H1 (cell line): ENCODE data around the gene SLC23A1. TPM values are rescaled to one million over a fixed set of nuclear protein-coding genes. Genes with fewer than 3 reads are reported as not detected.

Experiments
- CTCF ChIA-PET: fragments of 300-600 bp; sonication (Branson Sonifier 250); formaldehyde crosslinking; loops from one replicate; lab custom pipeline; 2021; ENCODE audit not compliant: partially characterized antibody; lab: Charles Lee
- POLR2A ChIA-PET: fragments of 300-600 bp; sonication (Branson Sonifier 250); formaldehyde crosslinking; loops from one replicate; lab custom pipeline; 2021; ENCODE audit warnings: inconsistent platforms; ENCODE audit not compliant: partially characterized antibody; lab: Charles Lee
- DNase-seq, 2 experiments: peaks; one replicate each; pipeline versions ENCODE4 v3.0.0 to v3.0.0-alpha.2; 2010 to 2022; ENCODE audit warnings: low spot score in 2 of 2, low read depth in 1 of 2, mixed read lengths in 1 of 2
- FAIRE-seq: peaks from 2 replicates; lab custom pipeline; 2011; peaks lifted over from hg19 to GRCh38; lab: Jason Lieb, UNC
- H2AFZ ChIP-seq: 2 replicates; pipeline ENCODE4 v1.8.1; 2012; ENCODE audit warnings: low read length, inconsistent platforms
- H2AK5ac ChIP-seq: 2 replicates; pipeline ENCODE4 v1.6.1; 2013; ENCODE audit warnings: low read depth, low read length
- H2BK120ac ChIP-seq: replicated peaks from 2 replicates; pipeline ENCODE3; 2013; ENCODE audit warnings: low read depth, low read length, inconsistent platforms
- H2BK12ac ChIP-seq: 2 replicates; pipeline ENCODE4 v1.6.1; 2013; ENCODE audit warnings: low read depth, low read length
- H2BK15ac ChIP-seq: 2 replicates; pipeline ENCODE4 v1.6.1; 2013; ENCODE audit warnings: low read length
- H2BK20ac ChIP-seq: 2 replicates; pipeline ENCODE4 v1.6.1; 2013; ENCODE audit warnings: low read length
- H2BK5ac ChIP-seq: 2 replicates; pipeline ENCODE4 v1.6.1; 2013; ENCODE audit warnings: low read depth, low read length
- H3K14ac ChIP-seq: 2 replicates; pipeline ENCODE4 v1.6.1; 2013; ENCODE audit warnings: inconsistent platforms; ENCODE audit not compliant: insufficient read length
- H3K18ac ChIP-seq: 2 replicates; pipeline ENCODE4 v1.6.1; 2013; ENCODE audit warnings: low read length; ENCODE audit errors: extremely low read depth
- H3K23ac ChIP-seq: 2 replicates; pipeline ENCODE4 v1.6.1; 2013; ENCODE audit warnings: inconsistent platforms; ENCODE audit not compliant: insufficient read length
- H3K23me2 ChIP-seq: 2 replicates; pipeline ENCODE4 v1.6.1; 2013; ENCODE audit warnings: low read depth, low read length
- H3K27ac ChIP-seq: 2 replicates; pipeline ENCODE4 v1.6.1; 2011; ENCODE audit warnings: low read depth, low read length, inconsistent platforms
- H3K27me3 ChIP-seq, 4 experiments: replicated peaks in 1 of 4; 1 replicate in 1 of 4; 2 replicates in 3 of 4; pipeline versions ENCODE4 v1.6.1 to v1.8.1; 2011 to 2013; ENCODE audit warnings: low read length in 3 of 4, mild to moderate bottlenecking in 3 of 4, inconsistent platforms in 2 of 4, mixed read lengths in 2 of 4, moderate library complexity in 1 of 4; ENCODE audit not compliant: control insufficient read depth in 3 of 4, insufficient read depth in 3 of 4; ENCODE audit errors: extremely low read depth in 1 of 4
- H3K36me3 ChIP-seq, 4 experiments: 2 replicates each; pipeline versions ENCODE4 v1.6.1 to v1.8.1; 2011 to 2013; ENCODE audit warnings: mild to moderate bottlenecking in 4 of 4, low read length in 3 of 4, moderate library complexity in 2 of 4, control low read depth in 1 of 4, inconsistent platforms in 1 of 4; ENCODE audit not compliant: insufficient read depth in 4 of 4, control insufficient read depth in 2 of 4
- H3K4ac ChIP-seq: replicated peaks from 2 replicates; pipeline ENCODE3; 2013; ENCODE audit warnings: low read length, low read depth, mixed read lengths, inconsistent platforms; ENCODE audit not compliant: insufficient read length
- H3K4me1 ChIP-seq, 4 experiments: replicated peaks in 1 of 4; 1 replicate in 1 of 4; 2 replicates in 3 of 4; pipeline versions ENCODE4 v1.6.1 to v1.8.1; 2011 to 2013; ENCODE audit warnings: low read length in 3 of 4, inconsistent platforms in 2 of 4, mixed read lengths in 1 of 4; ENCODE audit not compliant: insufficient read depth in 4 of 4, control insufficient read depth in 3 of 4
- H3K4me2 ChIP-seq, 2 experiments: 2 replicates each; pipeline versions ENCODE4 v1.6.1 to v1.8.1; 2011 to 2013; ENCODE audit warnings: low read depth in 2 of 2, low read length in 2 of 2, control low read depth in 1 of 2, inconsistent platforms in 1 of 2, mild to moderate bottlenecking in 1 of 2; ENCODE audit not compliant: insufficient read depth in 1 of 2
- H3K4me3 ChIP-seq, 4 experiments: fragments of 200-600, 300-600 bp in 1 of 4; sonication (generic), shearing (Covaris generic), sonication (Bioruptor Twin) in 1 of 4; 2 replicates each; pipeline versions ENCODE4 v1.5.1 to v1.8.1; 2011 to 2016; ENCODE audit warnings: low read length in 4 of 4, low read depth in 3 of 4, control low read depth in 2 of 4, inconsistent platforms in 2 of 4, mild to moderate bottlenecking in 2 of 4, mixed read lengths in 1 of 4, moderate library complexity in 1 of 4; ENCODE audit not compliant: insufficient read depth in 2 of 4; ENCODE audit errors: extremely low read depth in 1 of 4
- H3K56ac ChIP-seq: replicated peaks from 2 replicates; pipeline ENCODE3; 2013; ENCODE audit warnings: low read depth, mild to moderate bottlenecking, mixed read lengths, low read length, inconsistent platforms; ENCODE audit not compliant: insufficient read length
- H3K79me1 ChIP-seq: 2 replicates; pipeline ENCODE4 v1.6.1; 2013; ENCODE audit warnings: low read depth, low read length, control low read depth
- H3K79me2 ChIP-seq, 2 experiments: 2 replicates each; pipeline versions ENCODE4 v1.6.1 to v1.8.1; 2012 to 2013; ENCODE audit warnings: low read length in 2 of 2, mild to moderate bottlenecking in 2 of 2, inconsistent platforms in 1 of 2; ENCODE audit not compliant: insufficient read depth in 2 of 2, control insufficient read depth in 1 of 2
- H3K9ac ChIP-seq, 4 experiments: replicated peaks in 1 of 4; 1 replicate in 1 of 4; 2 replicates in 3 of 4; pipeline versions ENCODE4 v1.6.1 to v1.8.1; 2011 to 2013; ENCODE audit warnings: low read depth in 3 of 4, low read length in 3 of 4, control low read depth in 2 of 4, mild to moderate bottlenecking in 2 of 4, moderate library complexity in 2 of 4, inconsistent platforms in 1 of 4; ENCODE audit errors: extremely low read depth in 1 of 4
- H3K9me3 ChIP-seq, 2 experiments: 2 replicates each; pipeline versions ENCODE4 v1.6.1 to v1.8.1; 2012 to 2013; ENCODE audit warnings: mild to moderate bottlenecking in 2 of 2, moderate library complexity in 2 of 2, control low read depth in 1 of 2, inconsistent platforms in 1 of 2, low read depth in 1 of 2, low read length in 1 of 2, mixed read lengths in 1 of 2; ENCODE audit not compliant: insufficient read depth in 2 of 2
- H4K20me1 ChIP-seq, 2 experiments: replicated peaks in 1 of 2; 2 replicates each; pipeline versions ENCODE3 to v1.8.1; 2011 to 2013; ENCODE audit warnings: inconsistent platforms in 2 of 2, low read length in 2 of 2, mild to moderate bottlenecking in 1 of 2; ENCODE audit not compliant: insufficient read depth in 2 of 2, control insufficient read depth in 1 of 2
- H4K5ac ChIP-seq: 2 replicates; pipeline ENCODE4 v1.6.1; 2013; ENCODE audit warnings: low read length, low read depth, mixed read lengths, inconsistent platforms; ENCODE audit not compliant: insufficient read length
- H4K8ac ChIP-seq: 2 replicates; pipeline ENCODE4 v1.8.0; 2013; ENCODE audit warnings: mild to moderate bottlenecking, moderate library complexity, low read length, inconsistent platforms; ENCODE audit not compliant: insufficient read depth; ENCODE audit errors: extremely low read depth
- H4K91ac ChIP-seq: replicated peaks from 2 replicates; pipeline ENCODE3; 2013; ENCODE audit warnings: low read length, mixed read lengths, inconsistent platforms; ENCODE audit not compliant: insufficient read length
- TBP ChIP-seq: IDR thresholded peaks from 2 replicates; pipeline ENCODE4 v1.6.1; 2011; ENCODE audit warnings: low read depth, low read length, improper control_type of control experiment
- WGBS, 2 experiments: shearing (Covaris generic) in 1 of 2; methylation state at CpG; one replicate each; pipeline versions ENCODE4 v1.1.6 to v1.1.7; 2013 to 2015; ENCODE audit warnings: low lambda C conversion rate in 2 of 2, mixed read lengths in 2 of 2, inconsistent platforms in 1 of 2, low coverage in 1 of 2, missing lambda C conversion rate in 1 of 2; ENCODE audit not compliant: insufficient replicate concordance in 2 of 2, insufficient coverage in 1 of 2, insufficient read length in 1 of 2; ENCODE audit errors: extremely low coverage in 1 of 2, missing lambda C conversion rate in 1 of 2; 5-methylcytosine and 5-hydroxymethylcytosine counted together
- polyA plus RNA-seq, 7 experiments: library from polyadenylated mRNA; depleted of rRNA in 3 of 7; stranded (reverse) in 5 of 7; unstranded in 2 of 7; fragments of >200 nt in 5 of 7; fragments of 200-250 nt in 2 of 7; gene quantifications; 1 replicate in 5 of 7; 2 replicates in 1 of 7; 4 replicates in 1 of 7; pipeline versions ENCODE4 v1.2.1 to v1.2.3, GENCODE V29; 2011 to 2013; ENCODE audit warnings: missing spikeins in 2 of 7, mixed read lengths in 2 of 7
- total RNA-seq: library from RNA; stranded (reverse); fragmentation: NEBNext Ultra II Directional; extraction: Animal tissue kit (Norgen Biotek cat#: 25700); gene quantifications from 2 replicates; pipeline ENCODE4 v1.2.1, GENCODE V29; 2021

Gene SLC23A1
- total and polyA plus RNA-seq, 2 of the 8 experiments (the other 6 are each of a cell fraction or from before 2014, with no cell fraction given), result not detected

DNA sequence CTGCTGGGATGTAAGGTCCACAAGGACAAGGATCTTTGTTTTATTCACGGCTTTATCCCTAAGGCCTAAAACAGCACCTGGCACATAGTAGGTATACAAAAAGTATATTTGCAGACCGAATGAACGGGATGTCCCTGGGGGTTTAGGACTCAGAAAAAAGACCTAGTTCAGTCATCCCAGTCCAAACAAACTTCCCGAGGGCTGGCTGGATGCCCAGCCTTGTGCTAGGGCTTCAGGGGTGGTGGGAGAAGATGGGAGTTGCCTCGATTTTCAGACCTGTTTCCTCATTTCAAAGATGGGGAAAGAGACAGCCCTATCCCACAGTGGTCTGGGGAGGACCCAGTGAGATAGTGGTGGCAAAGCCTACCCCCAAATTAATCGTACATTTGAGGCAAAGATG lies 14.8 kb upstream of the SLC23A1 start:
- DNase-seq, result no peak
- H3K4ac ChIP-seq, result no peak overlapping the region
- H2BK120ac ChIP-seq, result no peak overlapping the region
- no peak overlapping the region for H2BK5ac ChIP-seq
- H3K79me1 ChIP-seq, result no peaks in the 10 kb centered on the region
- no peak overlapping the region for H3K14ac ChIP-seq
- no peak overlapping the region for H2BK20ac ChIP-seq
- FAIRE-seq, result no peak
- ChIA-PET CTCF (interaction anchor here (1.7 kb wide), 1 partner anchor 10 kb away, joined by 4 read pairs; no protein-coding TSS in a partner anchor), POLR2A (interaction anchor here (0.7 kb wide), 1 partner anchor 185 kb away, joined by 3 read pairs; no protein-coding TSS in a partner anchor)
- no peak overlapping the region for H4K91ac ChIP-seq
- no peak overlapping the region for H2BK15ac ChIP-seq
- no peak overlapping the region for H3K4me2 ChIP-seq
- H3K36me3 ChIP-seq, result peaks cover 0 to 6% (median 3%) of the 10 kb centered on the region in 4 experiments; a peak in 2 of 8 replicates
- H2BK12ac ChIP-seq, result no peak overlapping the region
- H3K79me2 ChIP-seq, result no peaks in the 10 kb centered on the region; a peak in 1 of 4 replicates
- H3K18ac ChIP-seq, result no peak overlapping the region
- no peak overlapping the region for H3K27ac ChIP-seq
- H4K20me1 ChIP-seq, result peaks cover 0 to 3% of the 10 kb centered on the region in 2 experiments
- H3K23me2 ChIP-seq, result peaks cover 20% of the 10 kb centered on the region; the same call in 1 of the 2 replicates
- no peak overlapping the region for H3K23ac ChIP-seq
- H3K27me3 ChIP-seq, result peaks cover 13 to 29% (median 25%) of the 10 kb centered on the region in 4 experiments; a peak in 6 of 7 replicates
- peaks cover 0 to 20% (median 11%) of the 10 kb centered on the region in 4 experiments; a peak in 6 of 7 replicates for H3K4me1 ChIP-seq
- no peak overlapping the region for H3K56ac ChIP-seq
- no peak overlapping the region for H4K8ac ChIP-seq
- H2AFZ ChIP-seq, result no peak overlapping the region
- no peak overlapping the region for H4K5ac ChIP-seq
- H3K9me3 ChIP-seq, result no peaks in the 10 kb centered on the region
- H3K9ac ChIP-seq, result no peak overlapping the region
- WGBS, 2 experiments, result 87% methylated on average over 6 of the region's 6 CpGs; no CpG with 5 or more reads in 1 of the 2 experiments
- TF ChIP-seq TBP, result no peak
- no peak overlapping the region for H3K4me3 ChIP-seq
- H2AK5ac ChIP-seq, result no peak overlapping the region
